OCI-LY1 (cell line): ENCODE measurements around the gene DLG5.

Experiments
- CTCF ChIP-seq: fragments of 200-600 bp; sonication (generic), shearing (Covaris generic); IDR thresholded peaks from 2 replicates; pipeline ENCODE4 v1.5.1; 2017; ENCODE audit warnings: mild to moderate bottlenecking, antibody characterized with exemption, low read length, moderate library complexity, mixed read lengths
- EZH2 ChIP-seq: fragments of 200-600 bp; sonication (generic), shearing (Covaris generic); IDR thresholded peaks from 2 replicates; pipeline ENCODE4 v1.8.0; 2017; ENCODE audit warnings: borderline replicate concordance, mixed run types, mild to moderate bottlenecking, antibody characterized with exemption, low read length, moderate library complexity, mixed read lengths

DNA sequence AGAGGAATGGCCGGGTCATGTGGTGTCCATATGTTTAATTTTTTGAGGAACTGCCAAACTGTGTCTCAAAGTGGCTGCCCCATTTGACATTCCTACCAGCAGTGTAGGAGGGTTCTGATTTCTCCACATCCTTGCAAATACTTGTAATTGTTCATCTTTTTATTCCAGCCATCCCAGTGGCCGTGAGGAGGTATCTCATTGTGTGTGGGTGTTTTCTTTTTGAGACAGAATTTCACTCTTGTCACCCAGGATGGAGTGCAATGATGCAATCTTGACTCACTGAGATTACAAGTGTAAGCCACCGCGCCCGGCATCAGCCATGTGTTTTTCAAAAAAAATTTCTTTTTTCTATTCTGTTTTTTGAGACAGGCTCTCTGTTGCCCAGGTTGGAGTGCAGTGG lies 38.7 kb upstream of the DLG5 start:
- TF ChIP-seq EZH2: no peak
- no peak for TF ChIP-seq CTCF
